Measurements from ENCODE around the gene MOB4. TPM values are rescaled to one million over a fixed set of nuclear protein-coding genes. Genes with fewer than 3 reads are reported as not detected.
"Not testable (repeated sequence)": the region's sequence is repeated elsewhere in the genome, so short reads cannot be mapped to it uniquely, and the experiment has no call there.

Gene MOB4
- total RNA-seq, 1 donor from 2014 or later, result 25.6 TPM

DNA sequence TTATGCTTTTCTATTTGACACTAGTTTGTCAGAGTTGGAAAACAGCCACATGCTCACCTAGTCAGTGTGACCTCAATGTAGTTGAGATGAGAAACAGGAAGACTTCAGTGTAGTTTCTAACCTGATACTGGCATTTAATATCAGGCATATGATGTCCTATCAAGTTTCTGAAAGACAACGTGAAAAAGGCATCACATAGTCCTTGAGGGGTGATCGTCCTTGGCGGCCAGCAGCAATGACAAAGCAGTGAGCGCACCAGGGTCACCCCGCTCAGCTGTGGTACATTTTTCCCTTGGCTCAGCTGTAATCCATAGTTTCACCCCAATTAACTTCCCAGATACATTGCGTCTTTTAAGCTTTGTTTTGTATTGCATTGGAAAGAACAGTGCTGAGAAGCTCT lies 11.4 kb upstream of the MOB4 start:
- DNase-seq (ENCODE audit: low spot score), result no peak
- no peak for ATAC-seq
- intact Hi-C loops (cut with DNase I), result no loop called here

DNA sequence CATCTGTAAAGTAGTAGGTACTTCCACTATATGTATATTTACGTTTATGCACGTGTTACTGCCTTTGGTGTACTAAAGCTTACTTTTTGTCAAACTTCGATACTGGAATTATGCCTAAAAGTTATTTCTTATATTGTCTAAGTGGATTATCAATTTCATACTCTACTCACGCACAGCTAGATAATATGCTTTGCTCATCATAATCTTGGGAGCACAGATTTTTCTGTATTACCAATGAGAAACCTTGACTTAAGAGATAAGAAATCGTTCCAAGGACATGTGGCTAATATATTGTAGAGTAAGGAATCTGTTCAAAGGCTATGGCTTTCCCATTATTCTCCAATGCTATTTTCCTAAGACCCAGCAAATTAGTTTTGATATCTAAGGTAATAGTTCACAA lies 9.2 kb upstream of the MOB4 start:
- intact Hi-C loops (cut with DNase I), result no loop called here
- no peak for DNase-seq (ENCODE audit: low spot score)

DNA sequence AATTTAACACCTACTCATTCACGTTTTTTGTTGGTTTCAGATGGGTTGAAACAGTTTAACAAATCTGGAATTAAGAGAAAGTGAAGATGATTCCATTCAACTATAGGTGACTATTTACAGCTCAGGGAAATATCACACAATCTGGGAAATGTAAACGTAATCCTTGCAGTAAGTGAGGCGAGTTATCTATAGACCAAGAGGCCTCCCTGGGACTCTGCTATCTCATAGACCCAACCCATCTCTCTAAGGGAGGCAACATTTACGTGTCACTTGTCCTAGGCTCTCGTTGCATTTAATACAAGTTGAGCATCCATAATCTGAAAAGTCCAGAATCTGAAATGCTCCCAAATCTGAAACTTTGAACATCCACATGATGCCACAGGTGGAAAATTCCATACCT lies 2.0 kb upstream of the MOB4 start:
- DNase-seq (ENCODE audit: low spot score) (no peak), ATAC-seq (no peak)
- intact Hi-C loops (cut with DNase I), result no loop called here

More for the DNA sequence above, 9.2 kb upstream of the MOB4 start:
- no peak for ATAC-seq

DNA sequence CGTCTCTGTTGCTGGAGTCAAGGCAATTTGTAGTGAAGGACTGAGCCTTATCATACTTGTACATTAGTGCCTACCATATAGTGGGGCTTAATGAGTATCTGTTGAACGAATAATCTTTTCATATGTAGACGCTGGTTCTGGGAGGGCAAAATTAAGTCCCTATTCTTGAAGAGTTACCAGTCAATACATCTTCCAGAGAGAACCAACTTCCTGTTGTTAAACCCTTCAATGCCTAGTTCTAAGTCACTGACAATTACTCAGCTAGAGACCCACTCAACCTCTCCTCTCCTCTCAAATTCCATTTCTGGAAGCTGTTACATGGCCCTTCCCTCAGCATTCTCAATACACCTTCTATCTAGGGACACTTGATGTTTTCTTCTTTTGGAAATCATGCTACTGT lies 1.1 kb upstream of the MOB4 start:
- no peak for DNase-seq (ENCODE audit: low spot score)
- ATAC-seq, result no peak
- intact Hi-C loops (cut with DNase I), result no loop called here

DNA sequence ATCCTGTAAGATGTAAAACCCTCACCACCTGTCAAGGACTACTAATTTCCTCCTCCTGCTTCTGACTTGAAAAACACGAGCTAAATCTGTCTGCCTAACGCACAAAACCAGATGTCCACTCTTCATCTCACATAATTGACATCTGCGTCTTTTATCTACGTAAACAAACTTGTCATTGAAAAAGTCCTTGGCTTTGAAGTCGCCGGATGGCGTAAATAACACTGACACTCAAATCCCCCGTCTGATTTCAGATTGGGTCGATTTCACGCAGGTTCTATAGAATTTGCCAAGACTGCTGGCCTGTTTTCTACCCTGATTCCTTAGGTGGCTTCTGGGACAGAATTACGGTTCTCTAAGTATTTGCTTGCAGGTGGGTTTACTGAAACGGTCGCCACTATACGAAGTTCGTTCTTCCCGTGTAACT lies 539 bp upstream of the MOB4 start:
- ATAC-seq, result no peak
- intact Hi-C loops (cut with DNase I), result no loop called here
- DNase-seq (ENCODE audit: low spot score), result no peak

DNA sequence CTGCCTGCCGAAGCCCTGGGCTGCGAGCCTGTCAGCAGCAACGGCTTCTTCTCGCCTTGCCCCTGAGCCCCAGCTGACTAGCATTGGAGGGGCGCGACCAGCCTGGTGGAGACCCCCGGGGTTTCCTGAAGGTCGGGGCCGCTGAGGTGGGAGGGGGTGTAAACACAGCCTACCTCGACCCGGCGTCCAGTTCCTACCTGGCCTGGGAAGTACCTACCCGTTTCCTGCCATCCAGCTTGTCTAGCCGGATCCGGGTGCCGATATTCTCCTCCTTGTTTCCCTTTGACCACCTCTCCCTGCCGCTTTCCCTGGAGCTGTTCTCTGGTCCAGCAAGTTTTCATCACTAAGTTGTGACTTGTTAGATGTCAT lies 511 bp downstream of the MOB4 start:
- intact Hi-C loops (cut with DNase I), result no loop called here
- ATAC-seq, result peak; percentile 1

DNA sequence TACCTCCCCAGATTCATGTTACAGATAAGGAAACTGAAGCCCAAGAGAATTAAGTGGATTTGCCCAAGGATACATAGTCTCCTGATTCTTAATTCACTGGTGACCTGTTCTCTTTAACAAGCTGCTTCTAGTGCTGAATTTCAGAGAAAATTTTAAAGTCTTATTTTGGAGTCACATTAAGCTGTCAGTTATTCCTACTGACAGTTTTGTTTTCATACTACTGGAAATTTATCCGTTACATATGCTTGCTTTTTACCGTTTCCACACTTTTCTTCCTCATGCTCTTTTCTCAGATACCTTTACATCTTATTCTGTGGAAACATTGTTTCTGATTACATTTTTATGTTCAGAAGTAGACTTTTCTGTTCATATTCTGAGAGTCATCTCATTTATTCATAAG lies 1.3 kb downstream of the MOB4 start:
- DNase-seq (ENCODE audit: low spot score) (no peak), ATAC-seq (no peak)
- intact Hi-C loops (cut with DNase I), result no loop called here

More for the DNA sequence above, 511 bp downstream of the MOB4 start:
- DNase-seq (ENCODE audit: low spot score), result peak; percentile 71

DNA sequence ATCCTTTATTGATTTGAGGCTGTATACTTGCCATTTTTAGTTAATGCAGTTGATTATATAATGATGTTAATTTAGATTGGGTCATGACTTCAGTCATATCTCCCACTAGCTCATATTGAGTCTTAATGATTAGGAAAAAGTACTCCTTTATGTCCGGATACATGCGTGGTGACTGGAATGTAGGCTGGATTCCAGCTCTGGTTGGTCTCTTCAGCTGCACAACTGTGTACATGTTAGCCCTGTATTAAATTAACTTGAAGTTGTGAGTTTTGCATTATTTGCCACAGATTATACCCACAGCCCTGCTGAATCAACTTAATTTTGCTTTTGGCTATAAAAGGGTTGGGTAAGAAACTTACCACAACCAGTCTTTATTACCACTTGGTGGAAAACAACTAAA lies 22.5 kb downstream of the MOB4 start:
- no peak for ATAC-seq
- intact Hi-C loops (cut with DNase I), result no loop called here
- no peak for DNase-seq (ENCODE audit: low spot score)

DNA sequence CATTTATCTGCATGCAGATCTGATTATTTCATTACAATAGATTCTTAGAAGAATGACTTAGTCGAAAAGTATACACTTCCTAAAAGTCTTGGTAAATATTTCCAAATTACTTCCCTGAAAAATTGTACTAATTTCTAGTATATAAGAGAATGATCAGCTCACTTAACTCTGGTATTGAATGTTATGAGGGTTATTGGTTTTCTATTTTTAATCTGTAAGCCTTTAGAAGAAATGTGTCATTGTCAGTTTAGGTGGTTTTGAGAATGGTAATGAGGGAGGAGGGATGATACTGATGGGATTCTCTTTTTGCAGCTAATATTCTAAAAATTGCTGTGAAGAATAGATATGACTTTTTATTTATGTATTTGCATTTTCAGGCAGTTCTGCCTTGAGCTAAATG lies 23.9 kb downstream of the MOB4 start:
- DNase-seq (ENCODE audit: low spot score), result no peak
- intact Hi-C loops (cut with DNase I), result no loop called here
- ATAC-seq, result no peak

DNA sequence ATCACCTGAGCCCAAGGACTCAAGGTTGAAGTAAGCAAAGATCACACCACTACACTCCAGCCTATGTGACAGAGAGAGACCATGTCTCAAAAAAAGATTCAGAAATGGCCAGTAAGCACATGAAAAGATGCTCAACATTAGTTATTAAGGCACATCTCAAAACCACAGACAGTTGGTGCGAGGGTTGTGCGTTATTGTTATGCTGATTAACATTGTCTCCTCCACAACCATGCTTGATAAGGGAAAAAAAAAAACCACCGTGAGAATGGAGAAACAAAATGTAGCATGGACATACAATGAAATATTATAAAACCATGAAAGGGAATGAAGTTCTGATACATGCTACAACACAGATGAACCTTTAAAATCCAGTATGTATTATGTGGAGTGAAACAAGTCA lies 27.3 kb downstream of the MOB4 start:
- intact Hi-C loops (cut with DNase I), result no loop called here
- DNase-seq (ENCODE audit: low spot score) (no peak), ATAC-seq (no peak)

DNA sequence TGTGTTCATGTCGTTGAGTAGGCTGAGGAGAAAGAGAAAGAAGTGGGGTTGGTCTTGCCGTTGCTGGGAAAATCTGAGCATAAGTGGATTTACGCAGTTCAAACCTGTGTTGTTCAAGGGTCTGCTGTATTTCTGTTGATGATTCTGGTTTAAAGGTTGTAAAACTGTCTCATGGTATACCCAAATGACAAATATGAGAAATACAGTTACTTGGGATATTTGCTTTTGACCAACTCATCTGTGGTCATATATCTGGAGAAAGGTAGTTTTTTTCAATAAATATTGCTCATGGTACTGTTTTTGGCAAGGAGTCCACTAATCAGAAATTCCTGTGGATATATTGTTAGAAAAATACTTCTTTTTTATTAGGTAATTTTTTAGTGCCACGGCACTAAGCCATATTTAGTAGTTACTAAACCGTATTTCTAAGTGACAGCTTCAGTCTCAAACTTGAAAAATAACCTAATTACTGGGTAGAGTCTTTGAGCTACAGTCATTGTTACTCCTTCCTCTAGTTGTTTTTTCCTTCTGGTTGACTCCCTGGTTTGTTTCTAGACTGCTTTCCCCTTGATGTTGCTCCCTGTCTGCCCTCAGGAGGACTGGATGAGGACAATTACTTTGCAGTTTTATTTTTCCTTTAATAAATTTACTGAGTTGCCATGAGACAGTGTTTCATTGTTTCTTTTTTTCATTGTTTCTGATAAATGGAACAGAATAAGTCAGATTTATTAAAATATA lies 31.5 kb downstream of the MOB4 start:
- ATAC-seq (no peak), DNase-seq (ENCODE audit: low spot score) (no peak)
- intact Hi-C loops (cut with DNase I), result no loop called here

DNA sequence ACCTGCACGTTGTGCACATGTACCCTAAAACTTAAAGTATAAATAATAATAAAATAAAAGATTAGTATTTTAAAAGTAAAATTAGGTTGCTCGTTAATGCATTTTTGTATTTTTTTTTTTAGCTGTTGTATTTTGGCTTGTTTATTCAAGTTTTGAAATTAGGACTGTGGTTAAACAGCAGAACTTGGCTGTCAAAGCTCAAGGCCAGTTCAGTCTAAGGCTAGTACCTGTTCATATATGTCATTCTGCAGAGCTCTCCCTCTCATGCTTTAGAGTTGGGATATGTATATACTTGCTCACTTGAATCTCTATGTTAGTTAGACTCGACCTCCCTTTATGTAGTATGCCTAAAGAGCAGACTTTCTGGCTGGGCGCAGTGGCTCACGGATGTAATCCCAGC lies 32.7 kb downstream of the MOB4 start:
- ATAC-seq (no peak), DNase-seq (ENCODE audit: low spot score) (no peak)
- intact Hi-C loops (cut with DNase I), result no loop called here

DNA sequence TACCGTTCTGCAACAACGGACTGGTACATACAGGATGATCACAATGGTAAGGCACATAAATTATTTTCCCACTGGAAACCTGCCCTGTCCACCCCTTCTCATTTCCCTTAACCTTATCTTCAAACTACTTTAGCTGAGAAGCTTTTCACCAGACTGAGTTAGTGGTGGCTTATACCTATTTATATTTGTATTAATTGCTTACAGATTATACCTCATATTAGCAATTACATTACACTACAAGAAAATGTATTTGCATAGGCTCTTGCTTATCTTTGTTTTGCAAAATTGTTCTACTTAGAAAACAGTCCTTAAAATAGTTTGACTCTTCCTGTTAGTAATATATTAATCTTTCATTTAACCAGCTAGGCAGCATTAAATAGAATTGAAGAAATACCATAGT lies 35.4 kb downstream of the MOB4 start:
- ATAC-seq; DNase-seq (ENCODE audit: low spot score); intact Hi-C loops (cut with DNase I): not testable (repeated sequence)

DNA sequence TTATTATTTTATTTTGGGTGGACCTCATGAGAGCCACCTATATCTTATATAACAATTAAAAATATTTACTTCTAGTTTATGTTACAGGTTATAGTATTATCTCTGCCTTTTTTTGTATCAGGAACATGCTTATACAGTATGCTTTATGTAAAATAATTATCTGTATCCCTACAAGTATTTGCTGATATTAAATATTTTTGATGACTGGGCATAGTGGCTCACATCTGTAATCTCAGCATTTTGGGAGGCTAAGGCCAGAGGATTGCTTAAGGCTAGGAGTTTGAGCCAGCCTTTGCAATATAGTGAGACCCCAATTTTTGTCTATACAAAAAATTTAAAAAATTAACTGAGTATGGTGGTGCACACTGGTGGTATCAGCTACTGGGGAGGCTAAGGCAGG lies 39.6 kb downstream of the MOB4 start:
- DNase-seq (ENCODE audit: low spot score) (no peak), ATAC-seq (no peak)
- intact Hi-C loops (cut with DNase I), result no loop called here

DNA sequence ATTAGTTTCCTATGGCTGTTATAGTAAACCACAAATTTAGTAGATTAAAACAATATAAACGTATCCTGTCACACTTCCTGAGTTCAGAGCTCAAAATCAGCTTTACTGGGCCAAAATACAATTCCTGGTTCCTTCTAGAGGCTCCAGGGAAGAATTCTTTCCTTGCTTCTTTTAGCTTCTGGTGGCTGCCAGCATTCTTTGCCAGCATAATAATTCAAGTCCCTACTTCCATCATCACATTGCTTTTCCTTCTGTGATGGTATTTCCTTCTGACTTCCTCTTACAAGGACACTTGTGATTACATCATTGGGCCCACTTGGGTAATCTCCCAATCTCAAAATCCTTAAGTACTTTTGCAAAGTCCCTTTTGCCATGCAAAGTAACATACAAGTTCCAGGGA lies 40.6 kb downstream of the MOB4 start:
- no peak for DNase-seq (ENCODE audit: low spot score)
- ATAC-seq, result peak; percentile 71
- intact Hi-C loops (cut with DNase I), result no loop called here

DNA sequence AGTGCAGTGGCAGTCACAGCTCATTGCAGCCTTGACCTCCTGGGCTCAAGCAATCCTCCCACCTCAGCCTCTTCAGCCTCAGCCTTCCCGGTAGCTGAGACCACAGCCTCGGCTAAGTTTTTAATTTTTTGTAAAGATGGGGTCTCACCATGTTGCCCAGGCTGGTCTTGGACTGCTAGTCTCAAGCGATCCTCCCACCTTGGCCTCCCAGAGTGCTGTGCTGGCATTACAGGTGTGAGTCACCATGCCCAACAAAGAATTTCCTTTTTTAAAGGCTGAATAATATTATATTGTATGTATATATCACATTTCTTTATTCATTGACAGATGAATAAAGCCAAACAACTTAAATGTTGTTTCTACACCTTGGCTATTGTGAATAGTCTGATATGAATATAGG lies 42.5 kb downstream of the MOB4 start:
- no peak for DNase-seq (ENCODE audit: low spot score)
- no peak for ATAC-seq
- intact Hi-C loops (cut with DNase I), result no loop called here

DNA sequence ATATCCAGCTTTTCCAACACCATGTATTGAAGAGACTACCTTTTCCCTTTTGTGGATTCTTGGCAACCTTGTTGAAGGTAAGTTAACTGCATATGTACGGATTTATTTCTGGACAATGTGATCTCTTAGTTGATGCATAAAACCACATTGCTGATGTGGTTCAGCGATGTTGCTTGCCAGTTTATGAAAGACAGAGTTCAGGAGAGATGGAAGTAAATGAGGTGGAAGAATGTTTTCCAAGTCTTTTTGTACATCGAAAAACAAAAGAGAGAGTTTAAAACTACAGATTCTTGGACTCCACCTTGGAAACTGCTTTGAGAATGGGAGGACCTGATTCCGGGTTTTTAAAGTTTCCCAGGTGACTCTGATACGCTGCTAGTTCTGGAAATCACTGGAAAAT lies 43.8 kb downstream of the MOB4 start:
- no peak for DNase-seq (ENCODE audit: low spot score)
- ATAC-seq, result no peak
- intact Hi-C loops (cut with DNase I), result no loop called here

DNA sequence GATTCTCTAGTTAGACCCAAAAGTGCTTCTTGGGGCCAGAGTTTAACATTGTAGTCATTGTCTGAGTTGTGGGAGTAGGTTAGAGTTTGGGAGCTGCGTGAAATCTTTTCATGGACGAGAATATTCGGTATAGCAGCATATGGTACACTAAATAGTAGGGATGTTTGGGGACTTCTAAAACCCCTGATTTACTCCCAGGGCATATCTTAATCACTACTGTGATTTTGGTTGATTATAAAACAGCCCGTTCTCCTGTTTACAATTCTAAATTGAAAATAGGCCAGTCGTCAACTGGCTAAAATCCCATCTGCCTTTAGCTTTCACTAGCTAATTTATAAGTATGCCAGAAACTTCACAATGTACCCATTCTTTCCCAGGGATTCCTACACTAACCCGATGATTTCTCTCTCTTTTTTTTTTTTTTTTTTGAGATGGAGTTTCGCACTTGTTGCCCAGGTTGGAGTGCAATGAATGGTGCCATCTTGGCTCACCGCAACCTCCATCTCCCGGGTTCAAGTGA lies 44.3 kb downstream of the MOB4 start:
- ATAC-seq, result peak; percentile 28
- no peak for DNase-seq (ENCODE audit: low spot score)
- intact Hi-C loops (cut with DNase I), result no loop called here

DNA sequence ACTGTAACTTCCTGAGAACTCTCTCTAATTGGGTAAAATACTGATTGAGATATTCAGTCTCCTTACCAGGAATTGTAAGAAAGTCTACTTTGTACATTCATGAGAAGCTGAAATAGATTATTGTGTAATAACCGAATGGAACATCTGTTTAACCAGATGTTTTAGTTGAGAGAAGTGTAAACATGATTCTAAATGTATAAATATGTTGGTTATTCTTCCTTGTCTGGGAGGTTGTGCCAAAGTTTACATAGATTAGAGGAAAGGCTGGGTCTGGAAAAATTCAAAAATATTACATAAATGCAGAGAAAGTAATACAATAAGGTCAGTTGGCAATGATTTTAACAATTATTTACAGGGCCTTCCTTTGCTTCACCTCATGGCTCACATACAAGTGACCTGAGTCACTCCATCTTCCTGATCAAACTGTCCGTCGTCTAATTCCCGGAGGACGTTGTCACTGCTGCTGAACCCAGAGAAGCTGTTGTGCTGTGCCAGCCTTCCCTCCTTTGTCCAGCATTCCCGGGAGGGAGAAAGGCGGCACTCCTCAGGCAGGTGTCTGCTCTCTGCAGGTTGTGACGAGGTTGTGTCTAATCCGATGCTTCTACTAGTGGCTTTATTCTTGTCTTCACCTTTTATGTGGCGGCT lies 55.9 kb downstream of the MOB4 start:
- intact Hi-C loops (cut with DNase I), result no loop called here
- ATAC-seq (peak; percentile 61), DNase-seq (ENCODE audit: low spot score) (no peak)

DNA sequence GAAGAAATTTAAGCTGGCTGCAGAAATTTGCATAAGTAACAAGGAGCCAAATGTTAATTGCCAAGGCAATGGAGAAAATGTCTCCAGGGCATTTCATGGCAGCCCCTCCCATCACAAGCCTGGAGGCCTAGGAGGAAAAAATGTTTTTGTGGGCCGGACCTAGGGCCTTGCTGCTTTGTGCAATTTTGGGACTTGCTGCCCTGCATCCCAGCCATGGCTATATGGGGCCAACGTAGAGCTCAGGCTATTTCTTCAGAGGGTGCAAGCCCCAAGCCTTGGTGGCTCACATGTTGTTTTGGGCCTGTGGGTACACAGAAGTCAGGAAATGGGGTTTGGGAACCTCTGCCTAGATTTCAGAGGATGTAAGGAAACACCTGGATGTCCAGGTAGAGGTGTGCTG lies 57.7 kb downstream of the MOB4 start:
- ATAC-seq, result no peak
- intact Hi-C loops (cut with DNase I), result no loop called here
- DNase-seq (ENCODE audit: low spot score), result no peak

DNA sequence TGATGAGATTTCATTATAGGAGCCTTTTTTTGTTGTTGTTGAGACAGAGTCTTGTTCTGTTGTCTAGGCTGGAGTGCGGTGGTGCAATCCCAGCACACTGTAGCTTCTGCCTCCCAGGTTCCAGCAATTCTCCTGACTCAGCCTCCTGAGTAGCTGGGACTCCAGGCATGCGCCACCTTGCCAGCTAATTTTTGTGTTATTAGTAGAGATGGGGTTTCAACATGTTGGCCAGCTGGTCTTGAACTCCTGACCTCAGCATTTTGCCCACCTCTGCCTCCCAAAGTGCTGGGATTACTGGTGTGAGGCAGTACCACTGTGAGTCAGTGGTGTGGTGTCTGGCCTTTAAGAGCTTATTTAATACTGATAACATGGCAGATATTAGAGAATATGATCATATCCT lies 60.1 kb downstream of the MOB4 start:
- ATAC-seq (peak; percentile 74), DNase-seq (ENCODE audit: low spot score) (no peak)
- intact Hi-C loops (cut with DNase I), result no loop called here
